Left lobe of liver (tissue), 2 donors: ENCODE results near the gene TWF2. TPM values are rescaled to one million over a fixed set of nuclear protein-coding genes. Genes with fewer than 3 reads are reported as not detected.
A peak's percentile ranks its signal among the peaks of the same experiment; 100 is the strongest.

Source experiments
- ATAC-seq: fragments of 200-7000 bp; cut with Tn5 transposase; one replicate; pipeline ENCODE4 v1.9.1; 2020; ENCODE audit warnings: mild to moderate bottlenecking, moderate library complexity
- DNase-seq: peaks from one replicate; pipeline ENCODE4 v3.0.0-alpha.2; 2020; ENCODE audit warnings: low spot score
- total RNA-seq: library from RNA; stranded (reverse); gene quantifications from one replicate; pipeline ENCODE4 v1.2.1, GENCODE V29; 2021
- donor health status: DM: no; HTN: no; CAD: no; lungs with moderate emphysema.
- donor health status: DM: no; HTN: yes; CAD: no.

The TWF2 gene
- total RNA-seq, 1 donor from 2014 or later = 16.8 TPM

DNA sequence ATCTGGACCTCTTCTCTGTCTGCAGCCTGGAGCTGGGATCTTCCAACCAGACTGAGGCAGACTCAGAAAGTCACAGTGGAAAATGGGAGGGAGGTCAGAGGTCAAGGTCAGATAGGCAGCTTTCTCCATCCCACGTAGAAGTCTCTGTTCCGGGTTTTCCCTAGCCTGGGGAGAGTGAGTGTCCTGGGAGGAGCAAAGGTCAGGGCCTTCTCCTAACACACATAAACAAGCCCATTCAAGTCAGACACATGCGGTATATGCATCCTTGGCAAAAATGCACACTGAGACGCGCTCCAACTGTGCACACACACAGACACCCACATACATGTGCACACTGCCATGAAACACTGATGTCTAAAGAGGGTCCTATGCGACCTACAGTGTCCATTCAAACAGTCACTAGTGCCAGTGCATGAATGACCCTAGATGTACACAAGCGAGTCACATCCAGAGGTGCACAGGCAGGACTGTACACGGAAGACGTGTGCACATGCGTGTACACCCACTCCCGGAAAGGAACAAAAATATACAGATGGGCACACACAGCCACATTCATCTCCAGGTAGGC lies 681 bp downstream of the TWF2 start:
- no peak for DNase-seq
- peak; percentile 18 for ATAC-seq

DNA sequence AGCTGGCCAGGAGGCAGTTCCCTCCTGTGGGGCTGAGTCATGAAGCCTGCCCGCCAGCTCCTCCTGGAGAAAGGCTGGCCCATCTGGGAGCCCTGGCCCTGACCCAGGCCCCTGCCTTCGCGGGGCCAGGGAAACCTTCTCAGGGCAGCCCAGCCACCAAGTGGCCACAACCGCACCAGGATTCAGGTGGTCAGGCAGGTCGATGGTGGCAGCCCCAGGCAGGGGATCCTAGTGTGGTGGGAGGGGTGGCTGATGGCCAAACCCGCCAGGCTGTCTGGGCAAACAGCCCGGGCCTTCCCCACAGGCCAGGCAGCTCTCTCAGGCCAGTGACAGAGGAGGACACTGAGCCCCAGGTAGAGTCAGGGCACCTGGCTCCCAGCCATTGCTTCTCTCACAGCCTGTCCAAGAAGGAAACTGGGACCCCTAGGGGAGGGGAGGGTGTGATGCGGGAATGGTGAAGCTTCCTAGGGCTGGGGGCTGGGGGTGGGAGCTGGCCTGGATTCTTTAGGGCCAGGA lies 1.2 kb downstream of the TWF2 start:
- DNase-seq (peak; percentile 81), ATAC-seq (peak; percentile 39)

DNA sequence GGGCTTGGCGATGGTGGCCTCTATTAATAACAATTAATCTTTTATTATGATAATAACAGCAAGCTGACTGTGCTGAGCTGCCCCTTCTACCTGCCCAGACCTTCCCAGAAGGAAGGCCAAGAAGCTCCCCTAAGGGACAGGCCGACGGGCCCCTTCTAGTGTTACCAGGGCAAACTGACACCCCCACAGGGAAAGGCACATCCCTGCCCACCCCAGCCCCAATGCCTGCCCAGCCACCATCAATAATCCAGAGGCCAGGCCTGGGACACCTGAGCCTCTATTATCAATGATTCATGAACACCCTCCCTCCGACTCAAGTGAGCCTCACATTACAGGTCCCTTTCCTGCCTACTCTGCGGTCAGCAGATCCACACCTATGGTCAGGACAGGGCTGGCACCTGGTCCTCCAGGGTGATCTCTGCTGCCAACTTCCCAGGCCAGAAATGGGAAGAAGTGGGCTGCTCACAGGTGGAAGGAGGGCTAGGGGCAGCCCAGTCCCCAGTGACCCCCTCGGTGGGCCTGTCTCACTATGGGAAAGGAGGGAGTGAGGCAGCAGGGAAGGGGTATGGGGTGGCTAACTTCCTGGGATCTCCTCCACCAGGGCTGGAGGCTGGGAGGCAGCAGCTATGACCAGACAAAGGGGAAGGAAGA lies 1.8 kb downstream of the TWF2 start:
- ATAC-seq (no peak), DNase-seq (no peak)

DNA sequence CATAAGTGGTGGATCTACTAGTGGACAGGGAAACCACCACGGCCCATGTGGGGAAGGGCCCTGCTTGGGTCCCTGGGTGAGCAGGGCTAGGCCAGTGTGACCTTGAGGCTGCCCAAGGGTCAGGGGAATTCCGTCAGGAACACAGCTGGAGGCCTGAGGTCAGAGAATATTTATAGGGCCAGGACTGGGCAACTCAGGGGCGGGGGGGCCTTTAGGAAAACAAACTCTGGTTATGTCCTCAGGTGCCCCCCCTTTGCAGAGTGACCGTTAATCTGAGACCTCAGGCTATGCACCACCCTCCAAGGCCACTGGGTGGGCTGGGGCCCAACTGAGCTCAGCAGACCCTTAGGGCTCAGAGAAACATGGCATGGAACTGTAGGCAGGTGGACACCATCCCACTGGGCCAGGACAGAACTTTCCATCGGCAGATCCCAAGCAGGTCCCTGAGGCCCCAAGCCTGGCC lies 2.5 kb downstream of the TWF2 start:
- DNase-seq (no peak), ATAC-seq (no peak)

DNA sequence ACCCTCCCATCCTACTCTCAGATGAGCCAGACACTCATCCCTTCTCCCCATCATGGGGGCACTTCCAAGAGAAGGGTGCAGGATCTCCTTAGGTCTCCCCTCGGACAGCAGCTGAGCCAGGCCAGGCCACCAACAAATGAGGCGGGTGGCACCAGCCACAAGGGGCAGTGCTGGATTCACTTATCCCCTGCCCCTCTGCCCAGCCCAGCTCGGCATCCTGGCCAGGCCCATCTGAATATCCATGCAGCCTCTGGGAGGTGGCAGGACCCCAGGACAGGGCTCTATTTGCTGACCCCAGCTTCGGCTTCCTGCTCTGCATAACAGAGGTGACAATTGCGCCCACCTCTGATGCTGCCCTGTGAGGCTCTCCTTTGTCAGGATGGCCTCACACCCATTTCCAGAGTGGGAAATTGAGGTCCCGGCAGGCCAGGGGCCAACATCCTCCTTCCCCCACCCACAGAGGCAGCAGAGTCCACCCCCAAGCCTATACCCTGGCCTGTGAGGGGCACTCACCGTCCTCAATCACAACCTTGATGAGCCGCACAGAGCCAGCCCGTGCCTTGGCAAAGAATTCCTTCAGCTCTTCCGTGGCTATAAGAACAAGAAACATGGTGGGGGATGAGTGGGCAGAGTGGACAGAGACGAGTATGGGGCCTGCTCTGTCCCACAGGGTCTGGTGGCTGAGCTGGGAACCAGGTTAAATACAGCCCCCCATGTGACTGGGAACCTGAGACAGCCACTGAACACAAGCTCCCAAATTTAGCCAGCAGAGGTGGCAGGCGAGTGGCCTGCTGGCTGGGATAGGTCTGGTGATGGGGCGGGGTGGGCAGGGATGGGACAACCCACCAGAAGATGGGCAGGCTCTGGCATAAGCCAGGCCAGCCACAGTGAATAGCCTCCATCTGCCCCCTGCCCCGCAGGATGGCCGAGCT lies 4.2 kb downstream of the TWF2 start:
- DNase-seq = no peak
- no peak for ATAC-seq

DNA sequence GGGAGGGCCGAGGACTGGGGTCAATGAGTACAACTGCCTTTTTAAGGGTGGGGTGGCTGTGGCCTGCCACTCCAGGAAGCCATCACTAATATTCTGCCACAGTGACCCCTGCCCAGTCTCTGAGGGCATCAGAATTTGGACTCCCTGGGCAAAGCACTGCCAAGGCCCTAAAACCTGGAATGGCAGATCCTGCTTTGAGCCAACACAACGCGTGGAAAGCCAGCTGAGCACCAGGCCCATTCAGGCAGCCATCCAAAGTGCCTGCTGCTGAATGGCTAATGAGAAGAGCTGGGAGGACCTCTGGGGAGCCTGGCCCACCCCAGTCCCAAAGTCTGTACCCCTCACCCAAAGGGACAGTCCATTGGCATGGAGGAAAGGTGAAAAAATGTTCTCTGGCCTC lies 5.0 kb downstream of the TWF2 start:
- DNase-seq (peak; percentile 92), ATAC-seq (peak; percentile 64)

DNA sequence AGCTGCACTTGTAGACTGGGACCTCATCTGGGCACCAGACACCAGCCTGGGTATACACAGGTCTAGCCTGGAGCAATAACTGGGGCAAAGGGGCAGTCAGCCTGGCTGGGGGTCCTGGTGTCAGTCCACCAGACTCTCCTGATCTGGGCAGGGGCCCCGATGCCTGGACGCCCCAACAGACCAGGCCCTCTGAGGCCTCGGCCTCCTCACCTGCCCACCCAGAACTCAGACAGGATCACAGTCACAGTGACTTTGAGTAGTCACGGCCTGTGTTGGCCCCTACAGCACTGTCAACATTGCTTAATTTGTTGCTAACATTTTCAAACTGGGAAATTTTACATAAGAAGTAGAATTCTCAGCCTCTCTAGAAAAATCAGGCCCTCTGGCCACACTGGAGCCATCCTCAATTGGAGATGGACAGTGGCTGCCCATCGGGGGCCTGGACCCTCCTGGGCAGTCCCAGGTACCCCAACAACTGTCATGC lies 5.8 kb downstream of the TWF2 start:
- peak; percentile 40 for ATAC-seq
- DNase-seq = no peak

DNA sequence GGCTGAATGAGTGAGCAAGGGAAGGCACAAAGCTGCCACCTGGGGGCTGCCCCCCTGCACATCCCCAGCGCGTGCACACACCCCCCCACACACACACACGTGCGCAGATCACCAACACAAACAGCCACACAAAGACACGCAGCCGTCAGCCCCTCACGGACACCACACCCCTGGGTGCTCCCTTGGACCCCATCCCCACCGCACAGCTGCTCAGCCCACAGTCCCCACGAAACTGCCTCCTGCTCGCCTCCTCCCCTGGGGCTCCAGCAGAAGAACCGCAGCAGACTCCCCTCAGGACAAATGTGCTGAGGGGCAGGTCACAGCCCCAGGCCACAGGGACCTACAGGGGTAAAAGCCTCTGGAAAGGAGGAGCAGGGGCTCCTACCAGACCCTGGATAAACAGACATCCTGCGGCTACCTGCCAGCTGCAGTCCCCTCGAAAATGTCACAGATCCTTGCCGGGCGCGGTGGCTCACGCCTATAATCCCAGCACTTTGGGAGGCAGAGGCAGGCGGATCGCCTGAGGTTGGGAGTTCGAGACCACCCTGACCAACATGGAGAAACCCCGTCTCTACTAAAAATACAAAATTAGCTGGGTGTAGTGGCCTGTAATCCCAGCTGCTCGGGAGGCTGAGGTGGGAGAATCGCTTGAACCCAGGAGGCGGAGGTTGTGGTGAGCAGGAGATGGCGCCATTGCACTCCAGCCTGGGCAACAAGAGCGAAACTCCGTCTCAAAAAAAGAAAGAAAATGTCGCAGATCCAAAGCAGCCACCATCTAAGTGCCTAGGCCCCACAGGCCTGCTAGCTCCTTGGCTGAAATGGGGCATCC lies 6.5 kb downstream of the TWF2 start:
- ATAC-seq (no peak), DNase-seq (no peak)

DNA sequence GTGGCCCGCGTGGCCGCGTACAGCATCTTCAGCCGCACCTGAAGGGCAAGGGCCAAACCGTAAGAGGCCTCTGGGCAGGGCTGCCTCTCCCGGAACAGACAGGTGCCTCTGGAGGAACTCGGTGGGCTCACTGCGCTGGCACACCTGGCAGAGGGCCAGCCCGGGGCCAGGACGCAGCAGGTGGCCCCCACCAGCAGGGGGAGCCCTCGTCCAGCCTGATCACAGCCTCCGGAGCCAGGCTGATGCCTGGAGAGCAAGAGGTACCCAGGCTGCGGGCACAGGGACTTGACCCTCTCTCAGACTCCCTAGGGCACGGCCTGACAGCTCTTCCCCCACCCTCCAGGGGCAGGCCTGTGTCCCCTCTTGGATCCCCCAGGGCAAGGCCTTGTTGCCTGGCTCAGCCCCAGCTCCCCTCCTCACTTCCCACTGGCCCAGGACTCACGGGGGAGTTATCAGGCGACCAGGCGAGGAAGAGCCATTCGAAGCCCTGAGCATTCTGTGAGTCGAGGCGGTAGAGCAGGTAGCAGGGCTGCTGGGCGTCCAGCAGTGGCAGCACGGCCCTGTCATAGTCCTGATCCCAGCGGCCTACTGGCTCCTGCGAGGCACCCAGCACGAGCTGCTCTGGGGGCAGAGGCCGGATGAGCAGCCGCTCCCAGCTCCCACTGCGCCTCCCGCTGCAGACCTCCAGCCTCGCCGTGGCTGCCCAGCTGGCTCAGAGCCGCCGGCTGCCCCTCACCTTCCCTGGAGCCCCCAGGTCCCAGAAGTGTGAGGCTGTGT lies 7.3 kb downstream of the TWF2 start:
- ATAC-seq (peak; percentile 71), DNase-seq (peak; percentile 88)

DNA sequence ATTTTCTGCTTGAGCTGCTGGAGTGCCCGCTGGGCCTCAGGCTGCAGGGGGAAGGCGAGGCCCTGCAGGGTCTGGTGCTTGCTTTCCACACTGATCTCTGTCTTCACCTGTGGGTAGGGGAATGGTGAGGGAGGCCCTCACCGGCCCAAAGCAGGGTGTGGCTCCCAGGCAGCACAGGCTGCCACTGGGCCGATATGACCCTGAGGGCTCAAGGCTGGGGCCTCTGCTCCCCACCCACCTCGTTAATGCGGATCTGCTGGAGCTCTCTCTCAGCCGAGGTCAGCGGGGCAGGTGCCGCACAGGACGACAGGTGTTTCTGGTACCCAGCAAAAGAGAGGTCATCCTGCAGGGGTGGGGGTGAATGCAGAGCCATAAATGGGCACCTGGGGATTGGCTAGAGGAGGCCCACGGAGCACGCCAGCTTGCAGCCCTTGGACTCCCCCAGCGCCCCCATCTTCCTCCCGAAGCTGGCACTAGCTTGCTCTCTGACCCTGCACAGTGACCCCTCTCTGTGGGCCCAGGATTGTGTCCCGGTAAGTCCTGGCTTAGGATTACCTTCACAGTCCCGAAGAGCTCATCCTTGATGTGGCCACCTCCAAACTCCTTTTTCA lies 8.0 kb downstream of the TWF2 start:
- ATAC-seq (no peak), DNase-seq (no peak)

DNA sequence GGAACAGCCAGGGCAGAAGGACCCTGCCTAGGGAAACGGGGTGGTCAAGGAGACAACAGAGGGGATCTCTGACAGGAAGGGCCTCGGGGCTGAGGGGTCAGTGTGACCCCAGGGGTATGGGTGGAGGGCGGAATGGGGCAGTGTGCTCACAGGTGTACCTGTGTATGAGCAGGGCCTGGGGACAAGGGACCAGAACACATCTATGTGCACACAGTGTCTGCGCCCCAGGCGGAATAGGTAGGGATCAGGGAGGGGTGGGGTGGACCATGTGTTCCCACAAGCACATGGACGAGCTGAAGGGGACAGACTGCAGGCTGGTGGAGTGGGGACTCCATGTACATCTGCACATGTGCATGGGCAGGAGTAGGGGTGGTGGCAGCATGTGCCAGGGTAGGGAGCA lies 8.5 kb downstream of the TWF2 start:
- no peak for ATAC-seq
- DNase-seq = no peak

DNA sequence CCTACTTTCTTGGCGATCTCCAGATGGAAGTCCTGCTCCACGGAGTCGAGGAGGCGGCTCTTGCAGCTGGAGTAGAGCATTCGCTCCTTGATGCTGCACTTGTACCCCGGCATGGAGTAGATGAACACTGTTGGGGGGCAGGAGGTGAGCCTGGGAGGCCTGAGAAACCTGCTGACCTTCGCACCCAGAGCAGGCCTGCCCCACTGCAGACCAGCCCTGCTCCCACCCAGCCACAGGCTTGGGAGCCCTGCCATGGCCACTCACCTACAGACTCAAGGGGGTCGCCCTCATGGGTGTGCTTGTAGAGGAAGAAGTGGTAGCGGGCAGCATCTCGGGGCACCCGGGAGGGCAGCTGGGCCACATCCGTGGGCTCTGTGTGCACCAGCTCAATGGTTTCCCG lies 9.3 kb downstream of the TWF2 start:
- ATAC-seq (no peak), DNase-seq (no peak)

DNA sequence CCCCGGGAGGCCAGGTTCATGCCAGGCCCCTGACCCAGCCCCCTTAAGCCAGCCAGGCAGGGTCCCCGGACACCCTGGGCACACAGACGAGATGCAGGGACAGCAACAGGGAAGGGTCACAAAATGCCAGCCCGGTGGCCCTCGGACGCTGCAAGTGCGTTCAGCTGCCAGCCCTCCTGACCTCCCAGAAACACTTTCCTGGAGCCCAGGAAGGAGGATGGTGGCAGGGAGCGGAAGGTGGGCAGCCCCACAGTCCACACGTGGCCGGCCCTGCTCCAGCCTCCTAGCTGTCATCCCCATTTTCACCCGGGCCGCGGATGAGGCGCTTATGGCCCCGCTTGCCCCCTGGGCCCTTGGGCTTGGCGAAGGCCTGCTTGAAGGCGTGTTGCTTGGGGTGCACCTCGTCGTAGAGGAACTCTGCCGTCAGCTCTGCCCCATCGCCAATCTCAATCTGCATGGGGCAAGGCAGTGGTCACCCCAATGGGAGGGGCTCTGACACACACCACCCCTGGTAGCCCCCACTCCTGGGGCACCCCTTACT lies 10.1 kb downstream of the TWF2 start:
- ATAC-seq = no peak
- no peak for DNase-seq

DNA sequence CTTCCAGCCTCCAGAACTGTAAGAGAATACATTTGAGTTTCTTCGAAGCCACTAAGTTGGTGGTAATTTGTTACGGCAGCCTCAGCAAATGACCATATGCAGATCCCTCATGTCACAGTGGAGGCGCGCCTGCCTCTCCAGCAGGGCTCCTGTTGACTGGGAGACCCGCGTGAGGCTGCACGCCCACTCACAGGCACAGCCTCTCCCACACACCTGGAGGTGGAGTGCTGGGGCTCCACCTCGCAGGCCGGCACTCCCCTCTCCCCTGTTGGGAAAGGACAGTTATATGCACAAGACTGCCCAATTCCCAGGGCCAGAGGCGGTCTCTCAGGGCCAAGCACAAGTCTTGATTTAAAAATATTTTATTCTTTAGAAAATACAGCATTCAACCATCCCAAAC lies 10.7 kb downstream of the TWF2 start:
- ATAC-seq (no peak), DNase-seq (no peak)

DNA sequence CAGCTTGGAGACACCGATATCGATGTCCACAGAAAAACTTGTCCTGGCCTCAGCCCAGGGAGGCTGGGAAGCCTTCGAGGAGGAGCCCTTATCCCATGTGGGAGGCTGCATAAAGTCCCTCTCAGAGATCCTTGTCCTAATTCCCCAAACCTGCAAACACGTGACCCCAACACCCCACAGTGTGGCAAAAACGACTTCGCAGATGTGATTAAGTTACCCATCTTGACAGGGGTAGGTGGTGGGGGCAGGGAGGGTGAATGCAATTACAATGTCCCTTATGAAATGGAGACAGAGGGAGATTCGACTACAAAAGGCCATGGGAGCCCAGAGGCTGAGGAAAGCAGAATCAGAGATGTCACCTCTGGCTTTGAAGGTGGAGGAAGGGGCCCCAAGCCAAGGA lies 11.2 kb downstream of the TWF2 start:
- no peak for DNase-seq
- ATAC-seq = no peak

DNA sequence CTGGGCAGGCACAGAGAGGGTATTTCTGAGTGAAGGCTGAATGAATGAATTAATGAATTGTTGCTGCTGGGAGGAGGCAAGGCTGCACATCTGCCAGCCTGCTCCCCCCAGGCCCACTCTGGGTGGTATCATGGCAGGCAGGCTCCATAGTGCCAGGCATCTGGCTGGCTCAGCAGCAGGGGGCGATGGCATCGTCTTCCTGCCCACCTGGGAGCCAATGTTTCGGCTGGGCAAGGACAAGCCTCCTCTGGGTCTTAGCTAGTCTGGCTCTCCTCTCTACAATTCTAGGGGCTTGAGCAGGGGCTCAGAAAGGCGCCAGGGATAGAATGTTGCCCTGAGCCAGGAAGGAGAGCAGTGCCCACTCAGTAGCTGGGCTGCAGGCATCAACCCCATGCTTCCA lies 11.8 kb downstream of the TWF2 start:
- no peak for DNase-seq
- no peak for ATAC-seq

DNA sequence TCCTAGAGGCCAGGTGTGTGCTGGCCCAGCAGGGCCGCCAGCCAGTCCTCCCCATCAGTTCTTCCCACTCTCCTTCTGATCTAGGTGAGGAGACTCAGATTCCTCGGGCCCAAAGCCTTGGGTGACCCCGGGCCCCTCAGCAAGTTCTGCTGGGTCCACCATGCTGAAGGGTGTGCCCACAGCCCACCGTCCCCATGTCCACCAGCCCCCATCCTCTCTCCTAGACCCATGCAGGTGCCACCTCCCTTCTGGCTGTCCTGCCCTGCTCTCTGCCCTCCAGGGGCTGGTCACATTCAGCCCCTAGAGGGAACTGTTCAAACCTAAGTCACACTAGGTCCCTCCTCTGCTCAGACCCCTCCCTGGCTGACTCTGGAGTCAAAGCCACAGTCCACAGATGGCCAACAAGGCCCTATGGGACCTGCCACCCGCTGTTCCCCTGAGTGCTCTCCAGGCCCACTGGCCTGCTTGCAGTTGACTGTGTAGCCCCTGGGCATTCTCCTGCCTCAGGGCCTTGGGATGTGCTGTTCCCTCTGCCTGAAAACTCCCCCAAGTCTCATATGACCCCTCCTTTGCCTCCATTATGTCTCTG lies 12.6 kb downstream of the TWF2 start:
- DNase-seq = no peak
- ATAC-seq = no peak

DNA sequence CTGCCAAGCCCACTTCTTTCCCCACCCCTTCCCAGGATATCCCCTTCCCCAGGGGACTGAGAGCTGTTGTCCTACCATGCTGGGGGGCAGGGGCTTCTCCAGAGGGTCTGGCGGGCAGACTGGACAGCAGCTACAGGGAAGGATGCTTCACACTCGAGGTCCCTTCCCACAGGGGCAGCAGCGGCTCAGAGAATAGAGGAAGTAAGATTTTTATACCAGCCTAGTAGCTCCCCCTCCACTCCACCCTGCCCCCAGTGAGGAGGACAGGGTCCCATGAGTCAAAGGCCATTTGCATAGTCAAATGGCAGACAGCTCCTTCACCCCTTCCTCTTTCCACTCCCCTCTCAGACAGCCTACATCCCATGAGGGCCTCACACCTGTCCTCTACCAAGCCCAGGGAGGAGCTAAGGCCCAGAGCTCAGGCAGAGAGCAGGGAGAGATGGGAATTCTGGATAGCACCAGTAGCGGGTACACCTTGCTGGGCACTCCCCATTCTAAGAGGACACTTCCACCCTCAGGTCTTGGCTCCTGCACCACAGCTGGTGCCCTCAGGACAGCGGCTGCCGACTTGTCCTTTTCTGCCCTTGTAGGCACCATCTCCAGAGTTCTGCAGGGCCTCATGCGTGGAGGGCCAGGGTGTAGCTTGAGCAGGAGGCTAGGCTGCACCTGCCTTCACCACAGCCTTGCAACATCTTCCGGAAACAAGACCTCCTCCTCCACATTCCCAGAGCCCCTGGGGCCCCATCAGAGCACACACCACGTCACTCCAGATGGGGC lies 13.3 kb downstream of the TWF2 start, which contains the start of gene TLR9:
Gene TLR9, minus strand, starts transcription at position 194 of the 777 bp plus-strand sequence. Its CDS starts 116 bp downstream, at position 78.
- ATAC-seq = no peak

More for the DNA sequence above, 13.3 kb downstream of the TWF2 start, which contains the start of gene TLR9:
- no peak for DNase-seq
